GM12891 (cell line): Measurements from ENCODE around the gene TENM4.
"Not testable (repeated sequence)": the region's sequence is repeated elsewhere in the genome, so short reads cannot be mapped to it uniquely, and the experiment has no call there.

Source experiments
- POLR2A ChIP-seq: IDR thresholded peaks from 2 replicates; pipeline ENCODE4 v1.6.1; 2011; ENCODE audit warnings: low read depth, low read length, control low read depth
- POLR2AphosphoS5 ChIP-seq: IDR thresholded peaks from 2 replicates; pipeline ENCODE4 v1.6.1; 2011; ENCODE audit warnings: low read depth, low read length, control low read depth
- SPI1 ChIP-seq: IDR thresholded peaks from 2 replicates; pipeline ENCODE4 v1.6.1; 2011; ENCODE audit warnings: low read depth, low read length, control low read depth
- TAF1 ChIP-seq: IDR thresholded peaks from 2 replicates; pipeline ENCODE4 v1.6.1; 2011; ENCODE audit warnings: low read depth, low read length, control low read depth

- not testable (repeated sequence) for TF ChIP-seq TAF1, POLR2AphosphoS5, POLR2A, SPI1
These were observed 250.3 kb downstream of the TENM4 start for GRCh38 chr11:79190553-79190952.
